Ovary (tissue), 9 donors: ENCODE data around the gene THY1. TPM values are rescaled to one million over a fixed set of nuclear protein-coding genes. Genes with fewer than 3 reads are reported as not detected.

Experiments used
- DNase-seq, 5 donors: peaks; one replicate each; pipeline ENCODE4 v3.0.0-alpha.2; 2019 to 2020
- H3K27ac ChIP-seq, 2 donors: fragments of 200-600 bp; one replicate each; pipeline versions ENCODE4 v1.5.1 to v1.8.0; 2019 to 2022
- H3K27me3 ChIP-seq: fragments of 200-600 bp; one replicate; pipeline ENCODE4 v1.8.0; 2022
- H3K36me3 ChIP-seq: fragments of 200-600 bp; sonication (generic); one replicate; pipeline ENCODE4 v1.5.1; 2019
- H3K4me1 ChIP-seq: one replicate; pipeline ENCODE4 v1.8.1; 2013; ENCODE audit warnings: mild to moderate bottlenecking, moderate library complexity; ENCODE audit not compliant: insufficient read depth
- H3K4me3 ChIP-seq: fragments of 200-600 bp; sonication (generic); one replicate; pipeline ENCODE4 v1.5.1; 2017
- H3K9me3 ChIP-seq, 2 donors: fragments of 200-600 bp in 1 of 2; sonication (generic) in 1 of 2; one replicate each; pipeline versions ENCODE4 v1.5.1 to v1.8.1; 2013 to 2019; ENCODE audit warnings: mild to moderate bottlenecking in 1 of 2, moderate library complexity in 1 of 2
- CTCF ChIP-seq, 3 donors: fragments of 450-650 bp in 2 of 3; fragments of 200-600 bp in 1 of 3; IDR thresholded peaks; one replicate each; pipeline versions ENCODE4 v1.5.1 to v1.8.0; 2016 to 2022; ENCODE audit warnings: antibody characterized with exemption in 3 of 3, mild to moderate bottlenecking in 1 of 3
- EP300 ChIP-seq: sonication (generic); formaldehyde crosslinking; IDR thresholded peaks from one replicate; pipeline ENCODE4 v1.6.1; 2017; ENCODE audit warnings: antibody characterized with exemption
- POLR2A ChIP-seq: fragments of 450-650 bp; IDR thresholded peaks from one replicate; pipeline ENCODE4 v1.6.1; 2017; ENCODE audit warnings: antibody characterized with exemption, mild to moderate bottlenecking, moderate library complexity
- WGBS, 3 donors: extraction: QIAGEN DNeasy Blood & Tissue Kit in 1 of 3; methylation state at CpG; one replicate each; pipeline versions ENCODE4 v1.1.5 to v1.1.7; 2013 to 2017; 5-methylcytosine and 5-hydroxymethylcytosine counted together
- intact Hi-C, 4 donors: fragments of 100-400 bp; cut with DNase I; formaldehyde crosslinking; loops; one replicate each; pipeline versions ENCODE4 v1.11.0 to v1.15.1; 2022 to 2023
- polyA plus RNA-seq, 2 donors: library from polyadenylated mRNA; stranded (reverse); fragments of 200-250 nt in 1 of 2; fragments of 350-450 nt in 1 of 2; fragmentation: Illumina TruSeq in 1 of 2; extraction: RNeasy Lipid Tissue Mini Kit (QIAGEN cat#74804) in 1 of 2; gene quantifications; one replicate each; pipeline ENCODE4 v1.2.3, GENCODE V29; 2013 to 2014
- total RNA-seq, 7 donors: library from RNA; depleted of rRNA in 2 of 7; stranded (reverse); fragments of >200 nt in 2 of 7; fragmentation: NEBNext Ultra II Directional in 3 of 7; extraction: Animal tissue kit (Norgen Biotek cat#: 25700) in 3 of 7; gene quantifications; one replicate each; pipeline versions ENCODE4 v1.1.0 to v1.2.4, GENCODE V29; 2016 to 2023
- donor health status: DM: no; HTN: no; CAD: no; lungs with moderate emphysema.
- donor health status: DM: no; HTN: no; CAD: no.
- donor health status: Bipolar disorder and iron deficiency.
- donor health status: DM: yes; HTN: yes; CAD: no.
- donor health status: DM: no; HTN: no; CAD: no.
- donor health status: DM: yes; HTN: yes; CAD: no.

Gene THY1
- total and polyA plus RNA-seq, 9 donors, result 0.36 to 123 (median 15.0) TPM

- 89 to 92% (median 89%) methylated on average over 25 to 26 of the region's 26 CpGs for WGBS, 3 donors
- no peak overlapping the region for H3K27ac ChIP-seq
- H3K9me3 ChIP-seq, result no peaks in the 10 kb centered on the region
- peak in 1 of 5 donors; percentile 25 for DNase-seq
- intact Hi-C loops, result no loop called here
- no peaks in the 10 kb centered on the region for H3K36me3 ChIP-seq
- H3K4me3 ChIP-seq, result no peak overlapping the region
- H3K27me3 ChIP-seq, result no peaks in the 10 kb centered on the region
- TF ChIP-seq CTCF (IDR thresholded peaks at IDR 0.05), result no peak
- H3K4me1 ChIP-seq, result peaks cover 12% of the 10 kb centered on the region
Measured at GRCh38 chr11:119372260-119373058, 50.5 kb downstream of the THY1 start.

- H3K36me3 ChIP-seq, result no peaks in the 10 kb centered on the region
- no peak for DNase-seq
- H3K9me3 ChIP-seq, result no peaks in the 10 kb centered on the region
- WGBS, 3 donors, result 72 to 79% (median 72%) methylated on average over 8 of the region's 8 CpGs
- H3K27ac ChIP-seq, result no peak overlapping the region
- intact Hi-C loops, result no loop called here
- no peaks in the 10 kb centered on the region for H3K27me3 ChIP-seq
- H3K4me1 ChIP-seq, result peaks cover 12% of the 10 kb centered on the region
- no peak overlapping the region for H3K4me3 ChIP-seq
- TF ChIP-seq EP300, result no peak
- no peak for TF ChIP-seq POLR2A
- no peak for TF ChIP-seq CTCF (IDR thresholded peaks at IDR 0.05)
Measured at GRCh38 chr11:119371778-119372182, 51.2 kb downstream of the THY1 start.

- Histone ChIP-seq H3K4me3 (no peak overlapping the region), H3K36me3 (no peaks in the 10 kb centered on the region), H3K27me3 (no peaks in the 10 kb centered on the region), H3K4me1 (peaks cover 12% of the 10 kb centered on the region), H3K9me3 (no peaks in the 10 kb centered on the region), H3K27ac (no peak overlapping the region)
- no peak for DNase-seq
- 70 to 74% (median 74%) methylated on average over 8 of the region's 8 CpGs for WGBS, 3 donors
- TF ChIP-seq CTCF (IDR thresholded peaks at IDR 0.05) (no peak), POLR2A (no peak), EP300 (no peak)
- intact Hi-C loops, result no loop called here
Measured at GRCh38 chr11:119371067-119371601, 51.8 kb downstream of the THY1 start.

- Histone ChIP-seq H3K4me3 (no peak overlapping the region), H3K4me1 (peaks cover 12% of the 10 kb centered on the region), H3K36me3 (no peaks in the 10 kb centered on the region), H3K27me3 (no peaks in the 10 kb centered on the region), H3K27ac (no peak overlapping the region), H3K9me3 (no peaks in the 10 kb centered on the region)
- 70 to 78% (median 75%) methylated on average over 8 of the region's 8 CpGs for WGBS, 3 donors
- TF ChIP-seq POLR2A (no peak), CTCF (IDR thresholded peaks at IDR 0.05) (no peak), EP300 (no peak)
- peak in 2 of 5 donors; percentile 19 to 40 for DNase-seq
- intact Hi-C loops, result no loop called here
Measured at GRCh38 chr11:119370486-119371046, 52.4 kb downstream of the THY1 start.
